Left colon (tissue), 2 donors: ENCODE results near the gene NUCB2. TPM values are rescaled to one million over a fixed set of nuclear protein-coding genes. Genes with fewer than 3 reads are reported as not detected.
"Not testable (repeated sequence)": the region's sequence is repeated elsewhere in the genome, so short reads cannot be mapped to it uniquely, and the experiment has no call there.

ENCODE experiments used
- ATAC-seq: fragments of 200-7000 bp; cut with Tn5 transposase; one replicate; pipeline ENCODE4 v1.9.1; 2020; ENCODE audit warnings: mild to moderate bottlenecking, moderate library complexity
- DNase-seq, 2 donors: peaks; one replicate each; pipeline ENCODE4 v3.0.0-alpha.2; 2020
- intact Hi-C, 2 donors: fragments of 100-400 bp; cut with DNase I in 1 of 2; cut with micrococcal nuclease in 1 of 2; formaldehyde crosslinking; loops; one replicate each; pipeline versions ENCODE4 v1.11.2 to v1.14.0; 2022; cut with DNase I, micrococcal nuclease
- total RNA-seq, 2 donors: library from RNA; stranded (reverse); fragmentation: NEBNext Ultra II Directional; extraction: Animal tissue kit (Norgen Biotek cat#: 25700); gene quantifications; one replicate each; pipeline ENCODE4 v1.2.1, GENCODE V29; 2021
- donor health status: DM: no; HTN: no; CAD: no.
- donor health status: DM: yes; HTN: yes; CAD: no.

Gene NUCB2
- total RNA-seq, 2 donors from 2014 or later, result 46.6 to 53.6 TPM

DNA sequence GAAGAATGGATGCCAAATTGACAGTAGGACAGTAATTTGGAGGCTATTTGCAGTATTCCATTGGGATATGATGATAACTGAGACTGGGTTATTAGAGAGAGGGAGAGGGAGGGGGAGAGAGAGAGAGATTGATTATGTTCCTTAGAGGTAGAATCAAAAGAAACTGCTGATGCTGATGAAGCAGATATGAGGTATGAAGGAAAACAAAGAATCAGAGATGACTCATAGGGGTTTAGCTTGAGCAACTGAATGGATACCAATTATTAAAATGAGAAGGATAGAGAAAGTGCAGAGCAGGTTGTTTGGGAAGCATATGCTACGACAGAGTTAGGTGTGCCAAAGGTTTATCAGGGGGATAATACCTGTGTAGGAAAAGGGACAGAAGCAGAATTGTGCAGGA, 12.8 kb upstream of the NUCB2 start:
- intact Hi-C loops, result no loop called here
- DNase-seq (no peak), ATAC-seq (no peak)

DNA sequence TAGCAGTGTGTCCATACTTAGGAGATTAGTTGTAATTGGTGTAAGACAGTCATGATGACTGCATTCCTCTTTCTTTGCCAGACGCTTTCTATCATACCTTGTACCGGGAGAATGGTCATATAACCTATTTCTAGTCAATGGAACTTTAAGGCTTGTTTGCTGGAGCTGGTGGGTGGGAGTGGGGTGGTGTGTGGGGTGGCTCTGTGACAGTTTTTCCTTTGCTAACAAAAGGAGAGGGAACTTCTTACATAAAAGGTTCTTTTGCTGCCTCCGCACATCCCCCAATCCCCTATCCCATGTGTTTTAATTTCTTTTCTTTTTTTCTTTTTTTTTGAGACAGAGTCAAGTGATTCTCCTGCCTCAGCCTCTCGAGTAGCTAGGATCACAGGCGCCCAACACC, 9.8 kb upstream of the NUCB2 start:
- no peak for ATAC-seq
- no peak for DNase-seq
- intact Hi-C loops, result no loop called here

GRCh38 chr11:17267576-17267975, 9.0 kb upstream of the NUCB2 start:
- intact Hi-C loops, result no loop called here
- no peak for DNase-seq
- ATAC-seq, result no peak

- intact Hi-C loops, ATAC-seq, DNase-seq: not testable (repeated sequence)
Observed at GRCh38 chr11:17268500-17268899, 8.0 kb upstream of the NUCB2 start.

GRCh38 chr11:17268902-17269301, 7.6 kb upstream of the NUCB2 start:
- DNase-seq (no peak), ATAC-seq (no peak)
- intact Hi-C loops, result no loop called here

GRCh38 chr11:17272801-17273200, 3.7 kb upstream of the NUCB2 start:
- DNase-seq (no peak), ATAC-seq (no peak)
- intact Hi-C loops, result no loop called here

DNA sequence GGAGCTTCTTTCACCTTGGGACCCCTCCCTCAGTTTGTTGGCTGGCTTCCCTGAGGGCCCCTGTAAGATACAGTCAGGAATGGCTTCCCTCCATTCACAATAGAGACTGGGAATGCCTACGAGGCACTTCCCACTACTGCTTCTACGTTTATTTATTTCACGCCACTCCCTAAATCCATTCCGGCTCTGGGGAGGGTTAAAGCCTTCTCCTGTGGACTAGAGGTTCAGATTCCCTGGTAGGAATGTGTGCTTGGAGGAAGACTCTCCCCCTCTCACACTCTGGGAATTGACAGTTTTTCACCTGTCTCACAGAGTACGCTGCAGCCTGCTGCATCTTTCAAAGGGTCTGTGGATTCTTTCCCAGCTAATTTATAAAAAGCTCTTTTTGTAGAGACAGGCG, 3.3 kb upstream of the NUCB2 start:
- DNase-seq, result no peak
- ATAC-seq, result no peak
- intact Hi-C loops, result no loop called here

DNA sequence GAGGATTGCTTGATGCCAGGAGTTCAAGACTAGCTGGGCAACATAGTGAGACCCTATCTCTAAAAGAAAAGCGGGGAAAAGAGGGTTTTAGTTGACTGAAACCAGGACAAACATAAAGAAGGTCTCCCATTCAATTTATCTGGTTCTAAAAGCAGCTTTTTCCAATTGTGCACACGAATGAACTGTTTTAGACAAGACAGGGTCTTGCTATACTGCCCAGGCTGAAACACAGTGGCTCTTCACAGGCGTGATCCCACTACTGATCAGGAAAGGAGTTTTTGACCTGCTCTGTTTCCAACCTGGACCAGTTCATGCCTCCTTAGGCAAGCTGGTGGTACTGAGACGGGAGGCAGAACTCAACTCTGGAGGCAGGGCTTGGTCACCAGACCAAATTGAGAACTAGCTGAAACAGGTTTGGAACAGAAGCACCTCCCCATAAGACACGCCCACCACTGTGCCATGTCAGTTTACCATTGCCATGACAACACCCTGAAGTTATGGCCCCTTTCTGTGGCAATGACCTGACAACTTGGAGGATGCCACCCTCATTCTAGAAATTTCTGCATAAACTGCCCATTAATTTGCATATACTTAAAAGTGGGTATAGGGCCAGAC, 2.8 kb upstream of the NUCB2 start:
- intact Hi-C loops, result no loop called here
- ATAC-seq (no peak), DNase-seq (peak in 1 of 2 donors; percentile 29)

DNA sequence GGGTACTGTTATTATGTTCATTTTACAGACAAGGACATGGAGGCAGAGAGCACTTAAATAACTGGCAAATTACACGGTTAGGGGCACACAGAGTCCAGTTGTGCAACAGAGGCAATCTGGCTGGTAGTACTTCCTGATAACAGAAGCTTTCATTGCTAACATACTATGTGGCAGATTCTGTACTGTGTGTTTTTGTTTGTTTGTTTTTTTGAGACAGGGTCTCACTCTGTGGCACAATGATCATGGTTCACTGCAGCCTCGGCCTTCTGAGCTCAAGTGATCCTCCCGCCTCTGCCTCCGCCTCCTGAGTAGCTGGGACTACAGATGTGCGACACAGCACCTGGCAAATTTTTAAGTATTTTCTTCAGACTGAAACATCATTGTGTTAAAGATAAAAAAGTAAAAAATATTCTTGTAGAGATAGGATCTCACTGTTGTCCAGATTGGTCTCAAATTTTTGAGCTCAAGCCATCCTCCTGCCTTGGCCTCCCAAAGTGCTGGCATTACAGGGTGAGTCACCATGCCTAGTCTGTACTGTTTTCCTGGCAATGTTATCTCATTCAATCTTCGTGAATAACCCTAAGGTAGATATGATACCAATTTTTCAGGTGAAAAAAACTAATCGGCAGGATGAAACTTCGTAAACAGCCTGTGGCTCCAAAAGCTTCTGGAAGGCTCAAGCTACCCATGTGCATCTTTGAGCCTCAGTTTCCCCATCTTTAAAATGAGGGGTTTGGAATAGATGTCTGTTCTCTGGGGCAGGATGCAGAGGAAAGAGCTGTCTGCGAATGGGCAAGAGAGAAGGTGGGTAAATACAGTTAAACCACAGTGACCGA, 921 bp upstream of the NUCB2 start:
- ATAC-seq, result no peak
- DNase-seq, result no peak
- intact Hi-C loops, result no loop called here

- intact Hi-C loops, result no loop called here
- ATAC-seq (peak; percentile 23), DNase-seq (no peak)
Observed at GRCh38 chr11:17277024-17277584, 565 bp downstream of the NUCB2 start.

DNA sequence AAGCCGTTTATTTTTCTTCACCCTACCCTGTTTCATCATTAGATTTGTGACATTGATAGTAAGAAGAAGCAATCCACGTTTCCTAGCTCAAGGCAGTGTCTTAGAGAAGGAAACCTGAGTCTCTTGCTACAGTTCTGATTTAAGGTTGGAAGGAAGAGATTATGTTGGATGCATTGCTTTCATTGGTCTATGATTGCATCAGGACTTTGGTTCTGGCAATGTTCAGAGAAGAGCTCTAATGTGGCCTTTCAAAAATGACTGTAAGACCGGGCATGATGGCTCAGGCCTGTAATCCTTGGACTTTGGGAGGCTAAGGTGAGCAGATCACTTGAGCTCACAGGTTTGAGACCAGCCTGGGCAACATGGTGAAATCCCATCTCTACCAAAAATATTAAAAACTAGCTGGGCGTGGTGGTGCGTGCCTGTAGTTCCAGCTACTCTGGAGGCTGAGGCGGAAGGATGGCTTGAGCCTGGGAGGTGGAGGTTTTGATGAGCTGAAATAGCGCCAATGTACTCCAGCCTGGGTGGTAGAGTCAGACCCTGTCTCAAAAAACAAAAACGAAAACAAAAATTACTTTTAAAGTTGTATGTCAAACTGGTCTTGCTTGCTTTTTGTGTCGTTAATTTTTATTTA, 4.1 kb downstream of the NUCB2 start:
- ATAC-seq (no peak), DNase-seq (no peak)
- intact Hi-C loops, result no loop called here

GRCh38 chr11:17286332-17286731, 9.8 kb downstream of the NUCB2 start:
- intact Hi-C loops, result no loop called here
- ATAC-seq (no peak), DNase-seq (no peak)

DNA sequence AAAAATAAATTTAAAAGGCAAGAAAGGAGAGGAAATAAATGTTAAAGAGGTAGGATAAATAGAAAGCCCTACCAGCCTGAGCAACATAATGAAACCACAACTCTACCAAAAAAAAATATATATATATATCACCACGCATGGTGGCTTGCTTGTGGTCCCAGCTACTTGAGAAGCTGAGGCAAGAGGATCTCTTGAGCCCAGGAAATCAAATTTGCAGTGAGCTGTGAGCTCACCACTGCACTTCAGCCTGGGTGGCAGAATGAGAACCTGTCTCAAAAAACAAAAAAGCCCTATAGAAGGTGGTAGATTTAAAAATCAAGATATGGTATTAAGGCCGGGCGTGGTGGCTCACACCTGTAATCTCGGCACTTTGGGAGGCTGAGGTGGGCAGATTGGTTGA, 10.5 kb downstream of the NUCB2 start:
- no peak for ATAC-seq
- no peak for DNase-seq
- intact Hi-C loops, result no loop called here

DNA sequence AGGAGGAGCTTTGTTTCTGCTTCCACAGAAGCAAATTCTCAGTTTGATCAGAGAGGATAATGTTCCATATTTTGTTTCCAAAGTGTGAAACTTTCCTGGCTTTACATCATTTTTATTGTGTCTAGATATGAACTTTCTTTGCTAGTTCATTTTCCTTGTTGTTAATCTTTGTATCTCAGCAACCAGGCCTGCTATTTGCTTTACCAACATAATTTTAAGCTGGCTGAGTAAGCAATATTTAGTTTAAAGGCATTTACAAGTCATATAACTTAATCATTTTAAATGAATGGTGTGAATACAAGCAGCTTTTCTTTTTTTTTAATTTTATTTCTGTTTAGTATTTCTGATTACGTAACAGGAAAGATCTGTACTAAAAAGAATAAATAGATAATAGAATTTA, 15.2 kb downstream of the NUCB2 start:
- intact Hi-C loops, result no loop called here
- DNase-seq (no peak), ATAC-seq (peak; percentile 81)

- DNase-seq, result no peak
- intact Hi-C loops, result no loop called here
- ATAC-seq, result no peak
Observed at GRCh38 chr11:17293311-17293710, 16.8 kb downstream of the NUCB2 start.

- no peak for DNase-seq
Observed at GRCh38 chr11:17294033-17294432, 17.5 kb downstream of the NUCB2 start.

GRCh38 chr11:17296852-17297559, 20.5 kb downstream of the NUCB2 start:
- intact Hi-C loops, result no loop called here
- ATAC-seq, result no peak
- no peak for DNase-seq

More at GRCh38 chr11:17294033-17294432, 17.5 kb downstream of the NUCB2 start:
- no peak for ATAC-seq
- intact Hi-C loops, result no loop called here

- no peak for ATAC-seq
- intact Hi-C loops, result no loop called here
- DNase-seq, result no peak
Observed at GRCh38 chr11:17298302-17298701, 21.8 kb downstream of the NUCB2 start.

DNA sequence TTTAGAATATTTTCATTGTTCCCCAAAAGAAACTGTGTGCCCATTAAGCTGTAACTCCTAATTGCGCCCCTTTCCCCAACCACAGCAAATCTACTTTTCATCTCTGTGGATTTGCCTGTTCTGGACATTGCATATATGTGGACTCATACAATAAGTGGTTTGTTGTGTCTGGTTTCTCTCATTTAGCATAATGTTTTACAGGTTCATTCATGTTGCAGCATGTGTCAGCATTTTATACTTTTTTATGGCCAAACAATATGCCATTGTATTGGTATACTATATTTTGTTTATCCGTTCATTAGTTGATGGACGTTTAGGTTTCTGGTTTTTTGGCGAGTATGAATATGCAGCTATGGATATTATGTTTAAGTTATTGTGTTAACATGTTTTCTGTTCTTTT, 23.8 kb downstream of the NUCB2 start:
- ATAC-seq, result no peak
- intact Hi-C loops, result no loop called here

More for the DNA sequence above, 23.8 kb downstream of the NUCB2 start:
- no peak for DNase-seq
